ENCODE results near the gene OPCML. TPM values are rescaled to one million over a fixed set of nuclear protein-coding genes. Genes with fewer than 3 reads are reported as not detected.

Gene OPCML
- polyA plus RNA-seq, 1 donor (not counting 4 experiments of a cell fraction or from before 2014, with no cell fraction given) = 0.04 TPM

DNA sequence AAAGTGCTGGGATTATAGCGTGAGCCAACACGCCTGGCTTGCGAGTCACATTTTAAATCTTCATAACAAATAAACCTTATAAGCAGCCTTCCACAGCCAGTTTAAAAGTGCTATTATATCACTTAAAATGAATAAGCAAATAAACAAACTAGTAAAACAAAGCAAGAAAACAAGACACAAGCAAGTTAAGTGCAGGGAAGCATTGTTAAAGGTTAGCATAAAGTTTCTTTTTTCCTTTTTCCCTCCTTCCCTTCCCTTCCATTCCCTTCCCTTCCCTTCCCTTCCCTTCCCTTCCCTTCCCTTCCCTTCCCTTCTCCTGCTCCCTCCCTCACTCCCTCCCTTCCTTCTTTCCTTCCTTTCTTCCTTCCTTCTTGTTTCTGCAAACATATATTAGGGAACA is 278.7 kb downstream of the OPCML start:
- Histone ChIP-seq H3K9me3 (ENCODE audit: control insufficient read depth, low read depth, low read length) (peaks cover under 1% of the 10 kb centered on the region), H3K27me3 (ENCODE audit: control insufficient read depth, extremely low read depth, insufficient read depth, low read length) (no peaks in the 10 kb centered on the region), H3K27ac (ENCODE audit: control insufficient read depth, insufficient read depth, low read length) (no peak overlapping the region), H2AFZ (ENCODE audit: control insufficient read depth, low read length) (no peak overlapping the region), H3K4me2 (ENCODE audit: control insufficient read depth, extremely low read depth, insufficient read depth, low read depth, low read length) (no peak overlapping the region), H3K36me3 (ENCODE audit: control insufficient read depth in 2 of 2, extremely low read depth in 1 of 2, insufficient read depth in 2 of 2, low read length in 2 of 2) (no peaks in the 10 kb centered on the region), H4K20me1 (ENCODE audit: control insufficient read depth, extremely low read depth, insufficient read depth, low read length) (no peaks in the 10 kb centered on the region), H3K4me1 (ENCODE audit: control insufficient read depth, extremely low read depth, insufficient read depth, low read length) (no peaks in the 10 kb centered on the region), H3K79me2 (ENCODE audit: control insufficient read depth, insufficient read depth, low read length) (no peaks in the 10 kb centered on the region), H3K9ac (ENCODE audit: control insufficient read depth, extremely low read depth, insufficient read depth, low read length) (no peak overlapping the region), H3K9me1 (ENCODE audit: control insufficient read depth, extremely low read depth, insufficient read depth, low read length) (no peaks in the 10 kb centered on the region), H3K4me3 (ENCODE audit: control insufficient read depth in 2 of 3, extremely low read depth in 1 of 3, insufficient read depth in 2 of 3, low read depth in 1 of 3, low read length in 3 of 3) (no peak overlapping the region)
- FAIRE-seq = no peak
- dilution Hi-C loops (cut with MboI; ENCODE audit: extremely low pct_ligation_motif_present, low sequenced_read_pairs) = no loop called here
- TF ChIP-seq EZH2 (IDR thresholded peaks at IDR 0.05; ENCODE audit: low read length) = no peak
- TF ChIP-seq CTCF (optimal IDR thresholded peaks at IDR 0.05 in 1 of 3, IDR thresholded peaks at IDR 0.05 in 1 of 3, conservative IDR thresholded peaks at IDR 0.05 in 1 of 3; ENCODE audit: extremely low read depth in 1 of 3, insufficient read depth in 2 of 3, low read length in 3 of 3) = no peak
- DNase-seq (ENCODE audit: low read depth, low spot score) = no peak

DNA sequence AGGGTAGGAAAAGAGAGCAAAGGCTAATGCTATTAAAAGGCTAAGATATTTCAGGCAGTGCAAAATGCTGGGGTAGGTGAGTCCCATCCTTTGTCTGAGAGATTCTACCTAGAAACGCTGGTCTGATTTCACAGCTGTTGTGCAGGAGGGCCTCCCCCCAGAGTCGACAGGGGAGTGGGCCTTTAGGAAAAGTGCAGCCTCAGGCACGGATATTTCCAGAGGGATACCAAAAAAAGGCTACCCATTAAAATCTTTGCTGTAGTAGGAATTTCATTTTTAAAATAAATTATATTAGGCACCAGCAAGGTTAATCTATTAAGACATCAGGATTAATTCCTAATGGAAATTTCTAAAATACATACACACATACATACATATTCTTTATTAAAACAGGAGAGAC is 280.5 kb downstream of the OPCML start:
- no peaks in the 10 kb centered on the region for H3K27me3 ChIP-seq (ENCODE audit: control insufficient read depth, extremely low read depth, insufficient read depth, low read length)
- no peaks in the 10 kb centered on the region for H3K79me2 ChIP-seq (ENCODE audit: control insufficient read depth, insufficient read depth, low read length)
- DNase-seq (ENCODE audit: low read depth, low spot score) = no peak
- FAIRE-seq = no peak
- no peaks in the 10 kb centered on the region for H3K9me1 ChIP-seq (ENCODE audit: control insufficient read depth, extremely low read depth, insufficient read depth, low read length)
- H2AFZ ChIP-seq (ENCODE audit: control insufficient read depth, low read length) = no peak overlapping the region
- no peaks in the 10 kb centered on the region for H3K36me3 ChIP-seq (ENCODE audit: control insufficient read depth in 2 of 2, extremely low read depth in 1 of 2, insufficient read depth in 2 of 2, low read length in 2 of 2)
- TF ChIP-seq CTCF (optimal IDR thresholded peaks at IDR 0.05 in 1 of 3, IDR thresholded peaks at IDR 0.05 in 1 of 3, conservative IDR thresholded peaks at IDR 0.05 in 1 of 3; ENCODE audit: extremely low read depth in 1 of 3, insufficient read depth in 2 of 3, low read length in 3 of 3) = no peak
- TF ChIP-seq EZH2 (IDR thresholded peaks at IDR 0.05; ENCODE audit: low read length) = no peak
- no peaks in the 10 kb centered on the region for H4K20me1 ChIP-seq (ENCODE audit: control insufficient read depth, extremely low read depth, insufficient read depth, low read length)
- H3K27ac ChIP-seq (ENCODE audit: control insufficient read depth, insufficient read depth, low read length) = no peak overlapping the region
- H3K4me1 ChIP-seq (ENCODE audit: control insufficient read depth, extremely low read depth, insufficient read depth, low read length) = no peaks in the 10 kb centered on the region
- H3K9ac ChIP-seq (ENCODE audit: control insufficient read depth, extremely low read depth, insufficient read depth, low read length) = no peak overlapping the region
- dilution Hi-C loops (cut with MboI; ENCODE audit: extremely low pct_ligation_motif_present, low sequenced_read_pairs) = no loop called here
- no peak overlapping the region for H3K4me2 ChIP-seq (ENCODE audit: control insufficient read depth, extremely low read depth, insufficient read depth, low read depth, low read length)
- H3K9me3 ChIP-seq (ENCODE audit: control insufficient read depth, low read depth, low read length) = peaks cover 3% of the 10 kb centered on the region
- H3K4me3 ChIP-seq (ENCODE audit: control insufficient read depth in 2 of 3, extremely low read depth in 1 of 3, insufficient read depth in 2 of 3, low read depth in 1 of 3, low read length in 3 of 3) = no peak overlapping the region

All from keratinocyte (primary cell).